HG02981 (cell line): Measurements from ENCODE around the gene SLC22A6.

Experiments used
- ATAC-seq: cut with Tn5 transposase; IDR thresholded peaks from one replicate; pipeline ENCODE4 v1.9.1; 2021; ENCODE audit warnings: mild to moderate bottlenecking, moderate library complexity; ENCODE audit not compliant: unreplicated experiment

SLC22A6 gene

GRCh38 chr11:62984451-62984991 is at the start of gene SLC22A6:
Gene SLC22A6 (minus strand): TSS chr11:62984967. CDS start chr11:62984690, 277 bp downstream.
- ATAC-seq = no peak

- ATAC-seq = no peak
Measured at GRCh38 chr11:63032457-63032856, 47.7 kb upstream of the SLC22A6 start.

GRCh38 chr11:63023841-63024648 is 39.3 kb upstream of the SLC22A6 start:
- ATAC-seq = peak; percentile 47

GRCh38 chr11:63023222-63023814 is 38.6 kb upstream of the SLC22A6 start:
- ATAC-seq = no peak

GRCh38 chr11:63022441-63022840 is 37.7 kb upstream of the SLC22A6 start:
- no peak for ATAC-seq

GRCh38 chr11:63020671-63021291 is 36.0 kb upstream of the SLC22A6 start:
- no peak for ATAC-seq

- ATAC-seq = no peak
Measured at GRCh38 chr11:63019506-63019905, 34.7 kb upstream of the SLC22A6 start.

GRCh38 chr11:63017306-63017974 is 32.7 kb upstream of the SLC22A6 start:
- ATAC-seq = no peak

- ATAC-seq = no peak
Measured at GRCh38 chr11:63015521-63016215, 30.9 kb upstream of the SLC22A6 start, which contains the start of gene SLC22A8. Gene SLC22A8 (minus strand): TSS chr11:63015841. CDS start chr11:63014958, 883 bp downstream.

- no peak for ATAC-seq
Measured at GRCh38 chr11:63014408-63015055, 29.8 kb upstream of the SLC22A6 start.

GRCh38 chr11:63012839-63013238 is 28.1 kb upstream of the SLC22A6 start:
- no peak for ATAC-seq

GRCh38 chr11:63012430-63012829 is 27.7 kb upstream of the SLC22A6 start:
- ATAC-seq = no peak

GRCh38 chr11:63010934-63011439 is 26.2 kb upstream of the SLC22A6 start:
- ATAC-seq = no peak

GRCh38 chr11:63007920-63008319 is 23.2 kb upstream of the SLC22A6 start:
- ATAC-seq = no peak

GRCh38 chr11:63001456-63001855 is 16.7 kb upstream of the SLC22A6 start:
- no peak for ATAC-seq

GRCh38 chr11:62999649-63000048 is 14.9 kb upstream of the SLC22A6 start:
- no peak for ATAC-seq

GRCh38 chr11:62999156-62999555 is 14.4 kb upstream of the SLC22A6 start:
- ATAC-seq = no peak

- ATAC-seq = no peak
Measured at GRCh38 chr11:62996271-62996670, 11.5 kb upstream of the SLC22A6 start.

GRCh38 chr11:62994775-62995174 is 10.0 kb upstream of the SLC22A6 start:
- no peak for ATAC-seq

GRCh38 chr11:62988276-62988675 is 3.5 kb upstream of the SLC22A6 start:
- no peak for ATAC-seq
